ENCODE data around the gene PLXDC1. TPM values are rescaled to one million over a fixed set of nuclear protein-coding genes. Genes with fewer than 3 reads are reported as not detected.

PLXDC1 gene
- total and polyA plus RNA-seq, 2 of the 8 experiments (the other 6 are each of a cell fraction or from before 2014, with no cell fraction given): 4.1 to 14.6 TPM

GRCh38 chr17:39183720-39184119 lies 32.3 kb upstream of the PLXDC1 start:
- no peak overlapping the region for H2AFZ ChIP-seq (ENCODE audit: low read length)
- no peak for DNase-seq (ENCODE audit: low read depth in 1 of 2, low spot score in 2 of 2)
- H3K4ac ChIP-seq (replicated peaks; ENCODE audit: insufficient read length, low read depth, low read length): no peak overlapping the region
- H4K5ac ChIP-seq (ENCODE audit: insufficient read length, low read depth, low read length): no peak overlapping the region
- peaks cover 0 to 17% of the 10 kb centered on the region in 2 experiments for H4K20me1 ChIP-seq (replicated peaks in 1 of 2; ENCODE audit: control insufficient read depth in 1 of 2, insufficient read depth in 2 of 2, low read length in 2 of 2)
- H3K27ac ChIP-seq (ENCODE audit: low read depth, low read length): no peak overlapping the region
- no peak overlapping the region for H2AK5ac ChIP-seq (ENCODE audit: low read depth, low read length)
- WGBS, 2 experiments (ENCODE audit: extremely low coverage in 1 of 2, insufficient coverage in 1 of 2, insufficient read length in 1 of 2, insufficient replicate concordance in 2 of 2, low coverage in 1 of 2, low lambda C conversion rate in 2 of 2, missing lambda C conversion rate in 1 of 2): 96% methylated on average over 9 of the region's 10 CpGs; no CpG with 5 or more reads in 1 of the 2 experiments
- no peak overlapping the region for H2BK5ac ChIP-seq (ENCODE audit: low read depth, low read length)
- H3K79me1 ChIP-seq (ENCODE audit: low read depth, low read length): no peaks in the 10 kb centered on the region; the same call in 1 of the 2 replicates
- no peak overlapping the region for H3K9ac ChIP-seq (replicated peaks in 1 of 4; ENCODE audit: extremely low read depth in 1 of 4, low read depth in 3 of 4, low read length in 3 of 4)
- H3K23me2 ChIP-seq (ENCODE audit: low read depth, low read length): no peaks in the 10 kb centered on the region
- no peak overlapping the region for H3K14ac ChIP-seq (ENCODE audit: insufficient read length)
- H4K8ac ChIP-seq (ENCODE audit: extremely low read depth, insufficient read depth, low read length): no peak overlapping the region
- H4K91ac ChIP-seq (replicated peaks; ENCODE audit: insufficient read length, low read length): no peak overlapping the region
- no peak overlapping the region for H2BK20ac ChIP-seq (ENCODE audit: low read length)
- no peaks in the 10 kb centered on the region for H3K9me3 ChIP-seq (ENCODE audit: insufficient read depth in 2 of 2, low read depth in 1 of 2, low read length in 1 of 2)
- POLR2A ChIA-PET (ENCODE audit: partially characterized antibody): interaction anchor here (1.1 to 2.2 kb wide), 4 partner anchors 10 to 17 kb away, joined by 3 to 9 read pairs (median 4); partner anchors contain the start of gene RPL19
- H3K4me3 ChIP-seq (ENCODE audit: extremely low read depth in 1 of 4, insufficient read depth in 2 of 4, low read depth in 3 of 4, low read length in 4 of 4): no peak overlapping the region
- H2BK120ac ChIP-seq (replicated peaks; ENCODE audit: low read depth, low read length): no peak overlapping the region
- no peaks in the 10 kb centered on the region for H3K4me1 ChIP-seq (replicated peaks in 1 of 4; ENCODE audit: control insufficient read depth in 3 of 4, insufficient read depth in 4 of 4, low read length in 3 of 4)
- no peaks in the 10 kb centered on the region for H3K27me3 ChIP-seq (replicated peaks in 1 of 4; ENCODE audit: control insufficient read depth in 3 of 4, extremely low read depth in 1 of 4, insufficient read depth in 3 of 4, low read length in 3 of 4)
- H3K4me2 ChIP-seq (ENCODE audit: insufficient read depth in 1 of 2, low read depth in 2 of 2, low read length in 2 of 2): no peak overlapping the region
- TF ChIP-seq RAD21 (IDR thresholded peaks at IDR 0.05 in 1 of 2, conservative IDR thresholded peaks at IDR 0.05 in 1 of 2; ENCODE audit: low read depth in 2 of 2, low read length in 2 of 2): no peak
- TF ChIP-seq JUN (IDR thresholded peaks at IDR 0.05; ENCODE audit: low read depth, low read length): no peak
- no peak for TF ChIP-seq SUZ12 (IDR thresholded peaks at IDR 0.05; ENCODE audit: low read length)
- TF ChIP-seq KDM5A (IDR thresholded peaks at IDR 0.05; ENCODE audit: low read length): no peak
- TF ChIP-seq RNF2 (IDR thresholded peaks at IDR 0.05; ENCODE audit: borderline replicate concordance, low read depth, low read length, missing control alignments, poor library complexity, severe bottlenecking): no peak
- TF ChIP-seq HDAC6 (IDR thresholded peaks at IDR 0.05; ENCODE audit: low read depth, low read length): no peak
- no peak for TF ChIP-seq TEAD4 (IDR thresholded peaks at IDR 0.05; ENCODE audit: low read depth, low read length)
- no peak for TF ChIP-seq YY1 (IDR thresholded peaks at IDR 0.05; ENCODE audit: low read depth, low read length)
- TF ChIP-seq CBX8 (IDR thresholded peaks at IDR 0.05; ENCODE audit: borderline replicate concordance, low read depth, low read length): no peak
- TF ChIP-seq E2F6 (IDR thresholded peaks at IDR 0.05): no peak
- TF ChIP-seq NANOG (IDR thresholded peaks at IDR 0.05; ENCODE audit: insufficient read depth, low read depth, low read length, poor library complexity, severe bottlenecking): no peak
- no peak for FAIRE-seq
- no peak overlapping the region for H3K56ac ChIP-seq (replicated peaks; ENCODE audit: insufficient read length, low read depth, low read length)
- CTCF ChIA-PET (ENCODE audit: partially characterized antibody): interaction anchor here (1.0 to 3.7 kb wide), 9 partner anchors 9 to 200 kb away, joined by 3 to 21 read pairs (median 5); no protein-coding TSS in a partner anchor
- peaks cover 25 to 59% (median 39%) of the 10 kb centered on the region in 4 experiments for H3K36me3 ChIP-seq (ENCODE audit: control insufficient read depth in 2 of 4, insufficient read depth in 4 of 4, low read length in 3 of 4)
- H2BK12ac ChIP-seq (ENCODE audit: low read depth, low read length): no peak overlapping the region
- H3K18ac ChIP-seq (ENCODE audit: extremely low read depth, low read length): no peak overlapping the region
- no peak overlapping the region for H3K23ac ChIP-seq (ENCODE audit: insufficient read length)
- no peaks in the 10 kb centered on the region for H3K79me2 ChIP-seq (ENCODE audit: control insufficient read depth in 1 of 2, insufficient read depth in 2 of 2, low read length in 2 of 2)
- no peak overlapping the region for H2BK15ac ChIP-seq (ENCODE audit: low read length)

Measured in H1 (cell line).